Stimulated activated naive CD4-positive, alpha-beta T cell (primary cell): ENCODE measurements around the gene LHFPL6.

Experiments used
- DNase-seq, 6 experiments: peaks; one replicate each; lab custom pipeline; 2025; lab: John Stamatoyannopoulos, UW

LHFPL6 gene

GRCh38 chr13:39602614-39603366, at the start of gene LHFPL6:
Gene LHFPL6, minus strand, starts transcription at chr13:39603193.
- DNase-seq = peak in 5 of 6 experiments; percentile 4 to 22 (median 13)

- DNase-seq = no peak
Measured at GRCh38 chr13:39646122-39646521, 43.1 kb upstream of the LHFPL6 start.

GRCh38 chr13:39641645-39642044, 38.7 kb upstream of the LHFPL6 start:
- no peak for DNase-seq

GRCh38 chr13:39637890-39638289, 34.9 kb upstream of the LHFPL6 start:
- no peak for DNase-seq

- no peak for DNase-seq
Measured at GRCh38 chr13:39635564-39635963, 32.6 kb upstream of the LHFPL6 start.

GRCh38 chr13:39632994-39633393, 30.0 kb upstream of the LHFPL6 start:
- DNase-seq = no peak

- no peak for DNase-seq
Measured at GRCh38 chr13:39631307-39631706, 28.3 kb upstream of the LHFPL6 start.

- DNase-seq = no peak
Measured at GRCh38 chr13:39623466-39623865, 20.5 kb upstream of the LHFPL6 start.

GRCh38 chr13:39618561-39618960, 15.6 kb upstream of the LHFPL6 start:
- DNase-seq = no peak

GRCh38 chr13:39616087-39616694, 13.2 kb upstream of the LHFPL6 start:
- peak in 5 of 6 experiments; percentile 1 to 51 (median 9) for DNase-seq

GRCh38 chr13:39612023-39612637, 9.1 kb upstream of the LHFPL6 start:
- DNase-seq = peak; percentile 1 to 56 (median 21)

- no peak for DNase-seq
Measured at GRCh38 chr13:39607876-39608275, 4.9 kb upstream of the LHFPL6 start.

GRCh38 chr13:39605677-39606320, 2.8 kb upstream of the LHFPL6 start:
- no peak for DNase-seq

- no peak for DNase-seq
Measured at GRCh38 chr13:39604756-39605155, 1.8 kb upstream of the LHFPL6 start.

GRCh38 chr13:39603424-39603947, 493 bp upstream of the LHFPL6 start:
- no peak for DNase-seq

GRCh38 chr13:39602277-39602613, 748 bp downstream of the LHFPL6 start:
- no peak for DNase-seq

- no peak for DNase-seq
Measured at GRCh38 chr13:39601636-39602035, 1.4 kb downstream of the LHFPL6 start.

- DNase-seq = no peak
Measured at GRCh38 chr13:39600766-39601165, 2.2 kb downstream of the LHFPL6 start.

- no peak for DNase-seq
Measured at GRCh38 chr13:39599842-39600241, 3.2 kb downstream of the LHFPL6 start.

GRCh38 chr13:39599012-39599411, 4.0 kb downstream of the LHFPL6 start:
- no peak for DNase-seq

GRCh38 chr13:39597838-39598237, 5.2 kb downstream of the LHFPL6 start:
- no peak for DNase-seq

GRCh38 chr13:39596685-39597084, 6.3 kb downstream of the LHFPL6 start:
- DNase-seq = no peak

GRCh38 chr13:39596176-39596575, 6.8 kb downstream of the LHFPL6 start:
- no peak for DNase-seq
